Peyer's patch (tissue), 4 donors: Measurements from ENCODE around the gene NARF. TPM values are rescaled to one million over a fixed set of nuclear protein-coding genes. Genes with fewer than 3 reads are reported as not detected.

Experiments
- DNase-seq, 3 donors: peaks; one replicate each; pipeline ENCODE4 v3.0.0-alpha.2; 2017 to 2019
- H3K27ac ChIP-seq, 4 donors: fragments of 200-600 bp; sonication (generic); one replicate each; pipeline ENCODE4 v1.5.1; 2016 to 2019
- H3K27me3 ChIP-seq, 2 donors: fragments of 200-600 bp; sonication (generic); one replicate each; pipeline ENCODE4 v1.5.1; 2019
- H3K36me3 ChIP-seq, 3 donors: fragments of 200-600 bp; sonication (generic); one replicate each; pipeline ENCODE4 v1.5.1; 2016 to 2019
- H3K4me1 ChIP-seq, 4 donors: fragments of 200-600 bp; sonication (generic); one replicate each; pipeline ENCODE4 v1.5.1; 2016 to 2019
- H3K4me3 ChIP-seq, 4 donors: fragments of 200-600 bp; sonication (generic); 1 replicate in 3 of 4; 2 replicates in 1 of 4; pipeline ENCODE4 v1.5.1; 2016 to 2019; ENCODE audit warnings: mild to moderate bottlenecking in 1 of 4
- H3K9me3 ChIP-seq, 4 donors: fragments of 200-600 bp; sonication (generic); one replicate each; pipeline ENCODE4 v1.5.1; 2016 to 2019; ENCODE audit warnings: mild to moderate bottlenecking in 1 of 4
- POLR2A ChIP-seq, 2 donors: fragments of 450-650 bp; IDR thresholded peaks; one replicate each; pipeline ENCODE4 v1.5.1; 2017; ENCODE audit warnings: antibody characterized with exemption in 2 of 2, mild to moderate bottlenecking in 2 of 2, moderate library complexity in 2 of 2
- total RNA-seq, 4 donors: library from RNA; depleted of rRNA; stranded (reverse); fragments of >200 nt; gene quantifications; one replicate each; pipeline ENCODE4 v1.1.0, GENCODE V29; 2016
- TF ChIP-seq, protein P1 (sequence below), 6 experiments: fragments of 450-650 bp in 4 of 6; fragments of 200-600 bp in 2 of 6; sonication (generic) in 1 of 6; IDR thresholded peaks; one replicate each; pipeline ENCODE4 v1.5.1; 2017 to 2019; ENCODE audit warnings: antibody characterized with exemption in 6 of 6, mild to moderate bottlenecking in 3 of 6, moderate library complexity in 1 of 6

The NARF gene
- total RNA-seq, 4 donors from 2014 or later = 31.9 to 81.7 (median 52.0) TPM

DNA sequence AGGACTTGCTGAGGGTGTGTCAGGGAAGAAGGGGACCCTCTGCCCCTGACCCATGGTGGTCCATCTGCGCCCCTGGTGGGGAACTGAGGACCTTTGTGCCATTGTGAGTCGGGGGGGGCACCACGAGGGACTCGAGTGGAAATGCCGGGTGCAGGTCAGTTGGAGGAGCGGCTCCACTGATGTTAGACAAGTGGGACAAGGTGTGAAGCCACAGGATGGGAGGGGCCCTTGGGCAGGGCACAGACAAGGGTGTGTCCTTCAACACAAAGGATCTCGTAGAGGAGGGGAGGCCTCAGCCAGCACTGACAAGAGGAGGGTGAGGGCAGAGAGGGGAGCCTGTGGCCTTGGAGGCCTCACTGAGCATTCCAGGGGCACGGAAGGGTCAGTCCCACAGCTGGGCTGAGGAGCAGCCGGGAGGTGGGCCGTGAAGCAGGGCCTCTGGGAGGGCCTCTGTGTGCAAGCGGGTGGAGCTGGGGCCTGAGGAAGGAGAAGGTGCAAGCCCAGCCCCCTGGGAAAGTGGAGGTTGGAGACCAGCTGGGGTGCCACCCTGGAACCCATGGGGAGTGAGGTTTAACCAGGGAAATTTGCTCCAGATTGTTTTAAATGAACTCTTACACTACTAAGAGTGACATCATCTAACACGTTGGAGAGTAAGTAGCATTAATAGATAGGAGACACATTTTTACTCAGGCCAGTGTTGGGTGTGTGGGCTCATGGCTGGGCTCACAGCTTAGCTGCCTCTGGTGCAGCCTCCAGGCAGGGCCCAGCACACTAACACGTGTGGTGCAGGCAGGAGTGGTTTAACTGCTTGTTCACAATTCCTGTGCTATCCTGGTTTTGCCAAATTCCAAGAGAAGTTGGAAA, 27.9 kb downstream of the NARF start:
- H3K27ac ChIP-seq = no peak overlapping the region
- peaks cover 0 to 79% (median 3%) of the 10 kb centered on the region in 3 donors for H3K36me3 ChIP-seq
- TF ChIP-seq, protein P1, sequence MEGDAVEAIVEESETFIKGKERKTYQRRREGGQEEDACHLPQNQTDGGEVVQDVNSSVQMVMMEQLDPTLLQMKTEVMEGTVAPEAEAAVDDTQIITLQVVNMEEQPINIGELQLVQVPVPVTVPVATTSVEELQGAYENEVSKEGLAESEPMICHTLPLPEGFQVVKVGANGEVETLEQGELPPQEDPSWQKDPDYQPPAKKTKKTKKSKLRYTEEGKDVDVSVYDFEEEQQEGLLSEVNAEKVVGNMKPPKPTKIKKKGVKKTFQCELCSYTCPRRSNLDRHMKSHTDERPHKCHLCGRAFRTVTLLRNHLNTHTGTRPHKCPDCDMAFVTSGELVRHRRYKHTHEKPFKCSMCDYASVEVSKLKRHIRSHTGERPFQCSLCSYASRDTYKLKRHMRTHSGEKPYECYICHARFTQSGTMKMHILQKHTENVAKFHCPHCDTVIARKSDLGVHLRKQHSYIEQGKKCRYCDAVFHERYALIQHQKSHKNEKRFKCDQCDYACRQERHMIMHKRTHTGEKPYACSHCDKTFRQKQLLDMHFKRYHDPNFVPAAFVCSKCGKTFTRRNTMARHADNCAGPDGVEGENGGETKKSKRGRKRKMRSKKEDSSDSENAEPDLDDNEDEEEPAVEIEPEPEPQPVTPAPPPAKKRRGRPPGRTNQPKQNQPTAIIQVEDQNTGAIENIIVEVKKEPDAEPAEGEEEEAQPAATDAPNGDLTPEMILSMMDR (IDR thresholded peaks at IDR 0.05) = no peak
- no peak for TF ChIP-seq POLR2A (IDR thresholded peaks at IDR 0.05)
- no peaks in the 10 kb centered on the region for H3K27me3 ChIP-seq
- no peak for DNase-seq
- H3K4me1 ChIP-seq = no peaks in the 10 kb centered on the region
- H3K4me3 ChIP-seq = no peak overlapping the region
- H3K9me3 ChIP-seq = no peaks in the 10 kb centered on the region

DNA sequence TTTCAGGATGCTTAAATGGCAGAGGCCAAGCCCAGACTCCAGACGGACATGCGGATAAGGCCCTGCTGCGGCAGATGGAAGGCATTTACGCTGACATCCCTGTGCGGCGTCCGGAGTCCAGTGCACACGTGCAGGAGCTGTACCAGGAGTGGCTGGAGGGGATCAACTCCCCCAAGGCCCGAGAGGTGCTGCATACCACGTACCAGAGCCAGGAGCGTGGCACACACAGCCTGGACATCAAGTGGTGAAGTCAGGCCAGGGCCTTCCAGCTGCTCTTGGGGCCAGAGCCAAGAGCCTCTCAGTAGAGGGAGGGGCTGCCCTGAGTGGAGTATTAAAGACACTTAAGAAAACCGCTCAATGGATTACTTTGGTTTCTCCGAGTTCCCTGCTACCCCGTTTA, 29.4 kb downstream of the NARF start:
- no peak for DNase-seq
- no peak for TF ChIP-seq POLR2A (IDR thresholded peaks at IDR 0.05)
- TF ChIP-seq, protein P1 (IDR thresholded peaks at IDR 0.05) = no peak
- Histone ChIP-seq H3K4me3 (no peak overlapping the region), H3K27ac (no peak overlapping the region), H3K4me1 (no peaks in the 10 kb centered on the region), H3K9me3 (no peaks in the 10 kb centered on the region), H3K27me3 (no peaks in the 10 kb centered on the region), H3K36me3 (peaks cover 0 to 64% (median 3%) of the 10 kb centered on the region in 3 donors)

DNA sequence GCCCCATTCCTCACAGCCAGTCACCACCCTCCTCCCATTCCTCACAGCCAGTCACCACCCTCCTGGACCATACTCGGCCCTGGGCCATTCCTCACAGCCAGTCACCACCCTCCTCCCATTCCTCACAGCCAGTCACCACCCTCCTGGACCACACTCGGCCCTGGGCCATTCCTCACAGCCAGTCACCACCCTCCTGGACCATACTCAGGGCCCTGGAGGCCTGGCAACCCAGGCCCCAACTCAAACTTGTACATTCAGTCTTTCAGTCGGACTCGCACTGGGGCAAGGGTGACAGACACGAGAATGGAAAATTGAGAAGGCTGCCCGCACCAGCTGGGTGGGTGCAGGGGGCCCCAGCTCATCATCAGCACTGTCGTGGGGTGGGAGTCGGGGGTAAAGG, 30.6 kb downstream of the NARF start:
- Histone ChIP-seq H3K27ac (peak overlapping the region in 1 of 4 donors; percentile 36), H3K27me3 (no peaks in the 10 kb centered on the region), H3K4me1 (peaks cover 0 to 2% (median under 1%) of the 10 kb centered on the region in 4 donors), H3K36me3 (peaks cover 0 to 52% (median 0%) of the 10 kb centered on the region in 3 donors), H3K4me3 (no peak overlapping the region), H3K9me3 (no peaks in the 10 kb centered on the region)
- no peak for DNase-seq
- no peak for TF ChIP-seq POLR2A (IDR thresholded peaks at IDR 0.05)
- TF ChIP-seq, protein P1 (IDR thresholded peaks at IDR 0.05) = no peak

DNA sequence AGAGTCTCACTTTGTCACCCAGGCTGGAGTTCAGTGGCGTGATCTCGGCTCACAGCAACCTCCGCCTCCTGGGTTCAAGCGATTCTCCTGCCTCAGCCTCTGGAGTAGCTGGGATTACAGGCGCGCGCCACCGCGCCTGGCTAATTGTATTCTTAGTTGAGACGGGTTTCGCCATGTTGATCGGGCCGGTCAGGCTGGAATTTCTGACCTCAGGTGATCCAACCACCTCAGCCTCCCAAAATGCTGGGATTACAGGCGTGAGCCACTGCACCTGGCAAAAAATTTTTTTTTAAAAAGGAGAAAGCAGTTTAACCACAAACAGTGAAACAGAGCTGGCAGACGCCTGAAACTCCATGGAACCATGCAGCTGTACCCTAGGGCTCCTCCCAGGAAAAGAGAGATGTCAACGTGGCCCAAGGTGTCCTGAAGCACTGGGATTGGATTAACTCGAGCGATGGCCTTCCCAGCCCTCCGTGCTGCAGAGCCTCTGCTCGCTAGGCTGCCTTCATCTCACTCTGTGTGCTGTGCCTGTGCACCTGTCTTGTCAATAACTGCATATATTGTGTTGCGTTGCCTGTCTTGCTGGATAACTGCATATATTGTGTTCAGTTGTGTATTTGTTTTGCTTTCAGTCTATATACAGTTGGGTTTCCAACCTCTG, 31.4 kb downstream of the NARF start:
- no peaks in the 10 kb centered on the region for H3K27me3 ChIP-seq
- H3K36me3 ChIP-seq = peaks cover 0 to 44% (median 0%) of the 10 kb centered on the region in 3 donors
- H3K9me3 ChIP-seq = no peaks in the 10 kb centered on the region
- no peak for DNase-seq
- H3K4me3 ChIP-seq = no peak overlapping the region
- H3K27ac ChIP-seq = peak overlapping the region in 1 of 4 donors; percentile 36
- TF ChIP-seq, protein P1 (IDR thresholded peaks at IDR 0.05) = no peak
- no peak for TF ChIP-seq POLR2A (IDR thresholded peaks at IDR 0.05)
- H3K4me1 ChIP-seq = peaks cover 0 to 5% (median 2%) of the 10 kb centered on the region in 4 donors

DNA sequence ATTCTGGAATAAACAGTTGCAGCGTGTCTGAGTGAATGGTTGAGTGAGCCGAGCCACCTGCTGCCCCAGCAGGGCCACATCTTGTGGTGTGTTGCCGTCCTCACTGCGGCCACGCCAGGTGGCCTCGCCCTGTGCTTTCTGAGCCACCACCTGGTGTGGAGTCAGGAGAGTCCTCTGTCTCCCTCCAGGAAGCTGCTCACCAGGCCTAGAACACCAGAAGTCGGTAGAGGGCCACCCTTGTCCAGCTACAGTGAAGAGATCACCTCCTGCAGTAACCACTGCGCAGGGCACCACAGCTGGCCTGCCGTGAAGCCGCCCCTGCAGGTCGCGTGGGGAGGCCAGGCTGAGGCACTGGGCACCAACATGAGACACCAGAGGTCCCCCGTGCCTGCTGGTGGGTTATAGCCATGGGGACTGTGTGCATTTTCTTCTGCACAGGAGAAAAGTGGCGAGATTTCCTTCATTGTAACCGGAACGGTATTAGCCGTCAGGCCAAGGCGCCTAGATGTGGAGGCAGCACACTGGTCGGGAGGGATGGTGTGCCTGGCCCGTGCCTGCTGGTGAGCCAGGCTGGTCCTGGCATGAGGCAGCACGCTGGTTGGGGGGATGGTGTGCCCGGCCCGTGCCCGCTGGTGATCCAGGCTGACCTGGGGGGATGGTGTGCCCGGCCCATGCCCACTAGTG, 32.1 kb downstream of the NARF start:
- no peak for TF ChIP-seq POLR2A (IDR thresholded peaks at IDR 0.05)
- TF ChIP-seq, protein P1 (IDR thresholded peaks at IDR 0.05) = no peak
- Histone ChIP-seq H3K4me1 (peaks cover 0 to 5% (median 2%) of the 10 kb centered on the region in 4 donors), H3K27me3 (no peaks in the 10 kb centered on the region), H3K27ac (no peak overlapping the region), H3K36me3 (peaks cover 0 to 37% (median 0%) of the 10 kb centered on the region in 3 donors), H3K9me3 (no peaks in the 10 kb centered on the region), H3K4me3 (no peak overlapping the region)
- peak in 2 of 3 donors; percentile 38 to 51 for DNase-seq
